Transverse colon (tissue), 4 donors: ENCODE measurements around the gene CCDC68. TPM values are rescaled to one million over a fixed set of nuclear protein-coding genes. Genes with fewer than 3 reads are reported as not detected.

ENCODE experiments used
- DNase-seq: peaks from one replicate; pipeline ENCODE4 v3.0.0-alpha.2; 2019
- H3K27ac ChIP-seq, 4 donors: fragments of 200-600 bp; sonication (generic); 2 replicates each; pipeline ENCODE4 v1.5.1; 2016 to 2018; ENCODE audit warnings: inconsistent platforms in 4 of 4
- H3K27me3 ChIP-seq: fragments of 200-600 bp; sonication (generic); 2 replicates; pipeline ENCODE4 v1.5.1; 2017; ENCODE audit warnings: inconsistent platforms
- H3K36me3 ChIP-seq, 4 donors: fragments of 200-600 bp; sonication (generic); 2 replicates each; pipeline ENCODE4 v1.5.1; 2017 to 2019; ENCODE audit warnings: inconsistent platforms in 4 of 4
- H3K4me1 ChIP-seq, 4 donors: fragments of 200-600 bp; sonication (generic); 2 replicates each; pipeline ENCODE4 v1.5.1; 2017 to 2020; ENCODE audit warnings: inconsistent platforms in 4 of 4
- H3K4me3 ChIP-seq, 4 donors: fragments of 200-600 bp; sonication (generic); 1 replicate in 1 of 4; 2 replicates in 3 of 4; pipeline versions ENCODE4 v1.5.1 to v1.6.1; 2017 to 2019; ENCODE audit warnings: inconsistent platforms in 4 of 4
- H3K9me3 ChIP-seq, 2 donors: fragments of 200-600 bp; sonication (generic); 2 replicates each; pipeline ENCODE4 v1.5.1; 2017 to 2019; ENCODE audit warnings: inconsistent platforms in 2 of 2
- CTCF ChIP-seq, 5 experiments: fragments of 200-600 bp in 3 of 5; fragments of 450-650 bp in 2 of 5; sonication (generic) in 3 of 5; IDR thresholded peaks; 1 replicate in 2 of 5; 2 replicates in 3 of 5; pipeline ENCODE4 v1.5.1; 2016 to 2017; ENCODE audit warnings: antibody characterized with exemption in 5 of 5, inconsistent platforms in 3 of 5, mild to moderate bottlenecking in 2 of 5, moderate library complexity in 1 of 5
- EP300 ChIP-seq: sonication (generic); formaldehyde crosslinking; IDR thresholded peaks from one replicate; pipeline ENCODE4 v1.6.1; 2017; ENCODE audit warnings: antibody characterized with exemption, low read depth
- POLR2A ChIP-seq: fragments of 450-650 bp; IDR thresholded peaks from one replicate; pipeline ENCODE4 v1.6.1; 2016; ENCODE audit warnings: antibody characterized with exemption, mild to moderate bottlenecking, moderate library complexity
- POLR2AphosphoS5 ChIP-seq, 3 donors: sonication (generic); formaldehyde crosslinking; IDR thresholded peaks; one replicate each; pipeline ENCODE4 v1.6.1; 2016; ENCODE audit warnings: antibody characterized with exemption in 3 of 3
- WGBS, 2 donors: methylation state at CpG; one replicate each; pipeline ENCODE4 v1.1.5; 2018; ENCODE audit warnings: low coverage in 1 of 2; 5-methylcytosine and 5-hydroxymethylcytosine counted together
- in situ Hi-C, 4 donors: fragments of 200-750 bp; cut with MboI; loops; one replicate each; pipeline versions ENCODE4 v1.15.0 to v1.15.1; 2017; ENCODE audit warnings: low sequenced_read_pairs in 3 of 4, low pct_ligation_motif_present in 1 of 4, low pct_unique_long_range_greater_than_20kb in 1 of 4
- intact Hi-C: fragments of 100-400 bp; cut with DNase I; formaldehyde crosslinking; loops from one replicate; pipeline ENCODE4 v1.15.1; 2023; ENCODE audit warnings: low total_unique reads
- total RNA-seq, 4 donors: library from RNA; depleted of rRNA; stranded (reverse); fragments of >200 nt; gene quantifications; one replicate each; pipeline ENCODE4 v1.1.0, GENCODE V29; 2016

Gene CCDC68
- total RNA-seq, 4 donors from 2014 or later: 24.9 to 109 (median 78.2) TPM

DNA sequence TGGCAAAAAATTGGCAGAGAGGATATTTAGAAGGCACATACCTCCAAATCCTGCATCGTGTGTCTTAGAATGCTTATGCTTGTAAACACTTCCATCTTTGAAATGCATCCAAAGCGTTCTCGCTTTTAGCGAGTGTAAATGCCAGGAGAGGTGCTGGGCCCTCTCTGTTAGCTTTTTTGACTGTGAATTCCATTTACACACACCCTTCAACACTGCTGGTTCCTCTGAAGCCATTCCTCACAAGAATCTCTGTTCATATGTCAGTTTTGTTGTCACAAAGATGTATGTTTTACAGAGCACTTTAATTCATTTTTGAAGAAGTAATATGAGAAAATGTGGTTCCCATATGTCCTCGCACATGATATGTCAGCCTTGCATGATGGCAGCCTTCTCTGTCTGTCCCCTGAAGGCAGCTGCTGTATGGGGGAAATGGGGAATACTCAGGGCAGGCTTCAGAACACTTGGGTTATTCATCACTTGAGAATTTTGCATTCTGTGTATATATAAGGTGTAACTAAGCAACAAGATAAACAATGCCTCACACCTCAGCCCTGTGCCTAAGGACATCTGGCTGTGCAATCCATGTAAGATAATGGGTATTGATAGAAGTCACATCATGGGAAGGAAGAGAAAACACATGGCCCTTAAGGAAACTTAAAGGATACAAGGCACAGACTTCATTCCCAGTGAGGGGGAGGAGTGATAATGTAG lies 78.7 kb downstream of the CCDC68 start:
- TF ChIP-seq EP300: no peak
- no peak for TF ChIP-seq POLR2A
- TF ChIP-seq POLR2AphosphoS5 (IDR thresholded peaks at IDR 0.05): no peak
- TF ChIP-seq CTCF (IDR thresholded peaks at IDR 0.05): no peak
- H3K27ac ChIP-seq: no peak overlapping the region
- DNase-seq: no peak
- no peaks in the 10 kb centered on the region for H3K9me3 ChIP-seq
- 87 to 93% methylated on average over 5 of the region's 5 CpGs for WGBS, 2 donors
- H3K4me1 ChIP-seq: no peaks in the 10 kb centered on the region
- in situ Hi-C loops: no loop called here
- no peak overlapping the region for H3K4me3 ChIP-seq
- H3K27me3 ChIP-seq: no peaks in the 10 kb centered on the region
- intact Hi-C loops: no loop called here
- H3K36me3 ChIP-seq: no peaks in the 10 kb centered on the region

- intact Hi-C loops: no loop called here
- no peak for TF ChIP-seq CTCF (IDR thresholded peaks at IDR 0.05)
- no peak for TF ChIP-seq POLR2A
- no peak for TF ChIP-seq EP300
- TF ChIP-seq POLR2AphosphoS5 (IDR thresholded peaks at IDR 0.05): no peak
- H3K27me3 ChIP-seq: no peaks in the 10 kb centered on the region
- in situ Hi-C loops: no loop called here
- H3K9me3 ChIP-seq: no peaks in the 10 kb centered on the region
- H3K27ac ChIP-seq: no peak overlapping the region
- DNase-seq: no peak
- peaks cover 0 to under 1% (median 0%) of the 10 kb centered on the region in 4 donors for H3K4me1 ChIP-seq
- H3K4me3 ChIP-seq: no peak overlapping the region
- 83 to 85% methylated on average over 4 of the region's 4 CpGs for whole genome bisulfite sequencing, 2 donors
- no peaks in the 10 kb centered on the region for H3K36me3 ChIP-seq
These were observed 79.6 kb downstream of the CCDC68 start for GRCh38 chr18:54879691-54880090.

- DNase-seq: no peak
- in situ Hi-C loops: no loop called here
- intact Hi-C loops: no loop called here
- TF ChIP-seq POLR2AphosphoS5 (IDR thresholded peaks at IDR 0.05): no peak
- no peak for TF ChIP-seq CTCF (IDR thresholded peaks at IDR 0.05)
- no peak for TF ChIP-seq EP300
- TF ChIP-seq POLR2A: no peak
- H3K36me3 ChIP-seq: no peaks in the 10 kb centered on the region
- no peaks in the 10 kb centered on the region for H3K9me3 ChIP-seq
- 57 to 63% methylated on average over 3 of the region's 3 CpGs for WGBS, 2 donors
- peaks cover 0 to 7% (median 0%) of the 10 kb centered on the region in 4 donors for H3K4me1 ChIP-seq
- H3K27ac ChIP-seq: no peak overlapping the region
- H3K4me3 ChIP-seq: no peak overlapping the region
- H3K27me3 ChIP-seq: no peaks in the 10 kb centered on the region
These were observed 80.5 kb downstream of the CCDC68 start for GRCh38 chr18:54878659-54879358.

- intact Hi-C loops (no loop called here), in situ Hi-C loops (no loop called here)
- Histone ChIP-seq H3K36me3 (no peaks in the 10 kb centered on the region), H3K4me1 (peaks cover 0 to 10% (median 4%) of the 10 kb centered on the region in 4 donors), H3K4me3 (no peak overlapping the region), H3K27ac (no peak overlapping the region), H3K9me3 (no peaks in the 10 kb centered on the region), H3K27me3 (no peaks in the 10 kb centered on the region)
- TF ChIP-seq CTCF (IDR thresholded peaks at IDR 0.05) (no peak), POLR2AphosphoS5 (IDR thresholded peaks at IDR 0.05) (no peak), POLR2A (no peak), EP300 (no peak)
- WGBS, 2 donors: 47 to 68% methylated on average over 2 of the region's 2 CpGs
- DNase-seq: no peak
These were observed 81.1 kb downstream of the CCDC68 start for GRCh38 chr18:54878159-54878622.
